Measurements from ENCODE around the gene SOX14.

Gene SOX14

DNA sequence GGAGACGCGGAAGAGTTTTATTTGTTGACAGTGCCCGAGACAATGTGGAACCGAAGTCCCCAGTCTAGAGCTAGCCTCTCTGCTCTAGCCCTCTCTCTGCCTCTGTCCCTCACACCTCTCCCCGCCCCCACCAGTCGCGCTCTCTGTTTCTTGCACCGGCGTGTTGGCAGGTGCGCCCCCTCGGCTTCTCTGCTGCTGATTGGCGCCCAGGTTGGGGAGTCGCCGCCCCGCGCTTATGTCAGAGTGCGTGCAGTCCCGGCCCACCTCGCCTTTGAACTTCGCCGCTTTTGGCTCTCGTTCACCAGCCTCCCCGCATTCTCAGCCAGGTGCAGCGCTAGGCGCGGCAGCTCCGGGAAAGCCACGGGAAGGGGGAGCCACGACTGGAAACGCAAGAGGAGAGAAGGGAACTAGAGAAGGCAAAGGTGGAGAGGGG, at the start of gene SOX14:
TSS of gene SOX14 (plus strand) at position 315 of the 433 bp plus-strand sequence. CDS start 470 bp downstream, outside the sequence.
- no peak for DNase-seq

- DNase-seq, result no peak
These were observed 49.6 kb upstream of the SOX14 start for GRCh38 chr3:137714551-137714950.

DNA sequence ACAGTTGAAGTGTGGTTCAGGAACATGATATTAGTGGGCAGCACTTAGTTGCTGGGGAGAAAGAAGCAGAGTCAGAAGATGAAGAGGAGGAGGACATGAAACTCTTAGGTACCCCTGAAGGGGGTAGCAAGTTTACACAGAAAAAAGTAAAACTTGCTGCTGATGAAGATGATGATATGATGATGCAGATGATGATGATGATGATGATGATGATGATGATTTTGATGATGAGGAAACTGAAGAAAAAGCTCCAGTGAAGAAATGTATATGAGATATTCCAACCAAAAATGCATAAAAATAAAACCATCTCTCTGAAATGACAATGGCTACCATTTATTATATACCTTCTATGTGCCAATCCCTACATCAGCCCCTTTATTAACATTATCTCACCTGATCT, 39.9 kb upstream of the SOX14 start:
- DNase-seq, result no peak

- DNase-seq, result no peak
These were observed 26.9 kb upstream of the SOX14 start for GRCh38 chr3:137737208-137737607.

- no peak for DNase-seq
These were observed 25.4 kb upstream of the SOX14 start for GRCh38 chr3:137738710-137739109.

- DNase-seq, result no peak
These were observed 20.5 kb upstream of the SOX14 start for GRCh38 chr3:137743608-137744007.

DNA sequence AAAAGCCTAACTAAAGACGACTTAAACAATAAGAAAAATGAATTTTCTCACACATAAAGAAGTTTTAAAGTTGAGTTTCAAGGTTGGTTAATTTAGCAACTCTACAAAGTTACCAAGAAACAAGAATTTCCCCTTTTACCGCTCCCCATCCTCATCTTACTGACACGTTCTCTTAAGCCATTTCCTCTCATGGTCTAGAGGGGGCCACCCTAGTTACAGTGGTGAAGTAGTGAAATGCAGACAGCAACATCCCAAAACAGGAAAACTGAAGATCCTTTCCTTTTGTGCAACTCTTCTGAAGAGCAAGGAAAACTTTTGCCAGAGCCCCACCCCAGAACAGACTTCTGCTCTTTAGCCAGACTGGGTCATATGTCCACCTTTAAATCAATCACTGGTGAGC, 17.3 kb upstream of the SOX14 start:
- DNase-seq, result no peak

- DNase-seq, result no peak
These were observed 4.6 kb upstream of the SOX14 start for GRCh38 chr3:137759505-137759904.

DNA sequence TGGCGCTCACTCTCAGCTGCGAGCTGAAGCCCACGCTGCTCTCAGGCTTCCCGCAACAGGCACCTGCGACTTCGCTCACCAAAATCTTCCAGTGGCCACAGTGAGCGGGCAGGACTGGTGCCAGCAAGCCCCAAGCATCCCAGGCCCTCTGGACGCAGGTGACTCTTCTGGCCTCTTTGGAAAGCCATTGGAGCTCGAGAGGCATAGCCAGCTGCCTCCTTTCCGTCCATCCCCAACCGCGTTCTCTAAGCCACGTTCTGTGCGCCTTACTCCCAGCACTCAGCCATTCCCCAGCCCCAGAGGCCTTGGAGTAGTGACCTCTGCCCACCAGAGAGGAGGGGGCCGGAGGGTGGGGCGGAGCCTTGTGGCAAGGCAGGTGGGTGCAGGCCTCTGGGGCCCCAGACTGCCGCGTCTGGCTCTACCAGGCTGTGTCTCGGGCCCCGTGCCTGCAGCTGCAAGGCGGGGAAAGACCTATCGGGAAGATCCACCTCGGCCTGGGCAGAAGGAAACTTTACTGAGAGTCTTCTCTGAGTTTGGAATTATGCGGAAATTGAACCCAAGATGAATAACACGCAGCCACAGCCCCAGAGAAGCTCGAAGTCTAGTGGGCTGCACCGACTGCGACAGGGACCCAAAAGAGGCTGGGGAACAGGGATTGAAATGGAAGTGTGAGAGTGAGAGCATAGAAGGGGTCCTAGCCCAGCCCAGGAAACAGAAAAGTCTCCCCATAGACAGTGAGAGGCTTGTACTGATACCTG, 3.6 kb upstream of the SOX14 start:
- no peak for DNase-seq

DNA sequence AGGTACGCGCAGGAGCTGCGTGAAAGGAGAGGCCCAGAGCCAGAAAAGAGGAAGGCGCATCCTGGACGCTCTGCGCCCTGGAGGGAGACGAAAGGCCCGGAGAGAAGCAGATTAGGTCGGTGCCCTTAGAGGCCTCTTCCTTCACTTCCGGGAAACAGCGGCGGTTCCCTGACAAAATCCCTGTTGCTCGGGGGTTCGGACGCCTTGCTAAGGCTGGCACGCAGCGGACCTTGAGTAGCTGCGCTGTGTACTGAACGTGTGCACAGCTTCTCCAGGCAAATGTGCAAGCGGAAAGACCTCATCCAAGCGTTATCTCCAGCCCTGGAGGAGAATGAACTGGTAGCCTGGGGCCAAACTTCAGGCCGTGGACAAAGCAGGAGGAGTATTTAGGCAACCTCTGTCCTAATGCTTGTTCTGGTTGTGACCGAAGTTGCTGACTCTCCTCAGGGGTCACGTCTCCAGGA, 3.0 kb upstream of the SOX14 start:
- DNase-seq, result no peak

DNA sequence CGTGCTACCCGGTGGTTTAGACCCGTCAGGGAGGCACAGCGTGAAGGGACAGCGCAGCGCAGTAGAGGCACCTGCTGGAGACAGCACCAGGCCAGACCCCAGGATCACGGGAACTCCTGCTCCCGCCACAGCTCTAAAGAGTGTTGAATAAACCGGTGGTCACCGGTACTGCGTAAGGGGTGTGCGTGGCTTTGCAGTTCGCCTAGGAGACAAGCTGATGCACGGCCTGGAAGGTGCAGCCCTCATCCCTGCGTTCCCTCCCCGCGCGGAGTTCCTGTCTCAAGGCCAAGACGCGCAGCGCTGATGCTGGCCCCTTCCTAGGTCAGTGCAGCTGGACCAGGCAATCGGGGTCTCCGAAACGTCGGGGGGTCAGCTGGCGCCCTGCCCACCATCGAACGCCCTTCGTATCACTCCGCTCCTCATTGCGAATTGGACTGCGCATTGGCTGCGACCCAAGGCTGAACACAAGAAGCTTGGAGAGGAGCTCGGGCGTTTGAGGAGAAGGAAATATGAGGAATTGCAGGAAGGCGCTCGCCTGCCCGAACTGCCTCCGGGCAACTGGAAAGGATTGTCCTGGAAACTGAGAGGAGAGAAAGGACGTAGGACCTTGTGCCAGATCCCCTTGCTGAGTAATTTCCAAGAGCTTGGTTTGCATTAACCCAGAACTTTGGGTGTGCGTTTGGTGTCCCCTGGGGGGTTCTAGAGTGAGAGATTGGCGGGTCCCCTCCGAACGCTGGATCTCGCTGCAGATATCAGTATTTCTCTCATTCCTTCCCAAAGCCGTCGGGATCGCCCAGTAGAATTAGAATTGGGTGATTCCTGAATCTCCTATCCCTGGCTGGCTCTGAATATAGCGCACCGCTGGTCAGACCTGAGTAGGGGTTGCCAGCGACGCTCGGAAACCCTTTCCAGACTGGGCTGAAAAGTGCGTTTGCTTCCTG, 2.3 kb upstream of the SOX14 start:
- DNase-seq, result no peak

DNA sequence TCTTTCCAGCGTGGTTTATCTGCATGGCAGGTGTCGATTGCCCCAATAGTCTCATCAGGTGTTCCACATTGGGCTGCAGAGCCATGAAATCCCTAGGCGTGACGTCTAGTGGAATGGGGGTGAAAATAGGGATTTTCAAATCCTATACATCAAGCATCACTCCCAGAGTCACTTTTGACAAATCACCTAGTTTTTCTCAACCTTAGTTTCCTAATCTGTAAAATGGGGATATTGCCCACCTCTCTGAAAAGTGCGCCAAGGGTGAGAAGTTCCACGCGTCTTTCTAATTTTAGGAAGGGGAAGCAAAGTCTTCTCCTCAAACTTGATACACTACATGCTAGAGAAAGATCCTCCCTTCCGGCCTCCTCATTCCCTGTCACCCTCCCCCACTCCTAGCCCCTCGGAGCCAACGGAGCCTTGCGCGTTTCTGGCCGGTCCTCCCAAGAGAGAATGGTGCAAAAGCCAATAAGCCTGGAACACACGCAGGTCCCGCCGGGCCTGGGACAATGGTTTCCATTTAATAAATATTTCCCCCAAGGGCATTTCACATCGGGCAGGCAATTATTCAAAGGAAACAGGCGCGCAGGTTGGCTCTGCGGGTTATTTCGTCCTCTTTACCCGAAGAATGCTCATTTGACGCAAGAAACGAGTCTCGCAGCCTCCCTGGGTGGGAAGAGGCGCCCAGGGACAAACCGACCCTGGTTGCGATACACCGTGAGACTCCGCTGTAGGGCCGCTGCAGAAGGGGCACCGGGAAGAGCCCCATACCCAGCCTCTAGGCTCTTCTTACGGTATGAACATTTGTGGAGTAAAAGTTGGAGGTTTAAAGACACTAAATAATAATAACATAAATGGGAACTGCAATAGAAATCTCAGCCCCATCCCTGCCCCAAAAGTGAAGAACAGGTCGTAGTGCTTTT, 1.2 kb upstream of the SOX14 start:
- no peak for DNase-seq

DNA sequence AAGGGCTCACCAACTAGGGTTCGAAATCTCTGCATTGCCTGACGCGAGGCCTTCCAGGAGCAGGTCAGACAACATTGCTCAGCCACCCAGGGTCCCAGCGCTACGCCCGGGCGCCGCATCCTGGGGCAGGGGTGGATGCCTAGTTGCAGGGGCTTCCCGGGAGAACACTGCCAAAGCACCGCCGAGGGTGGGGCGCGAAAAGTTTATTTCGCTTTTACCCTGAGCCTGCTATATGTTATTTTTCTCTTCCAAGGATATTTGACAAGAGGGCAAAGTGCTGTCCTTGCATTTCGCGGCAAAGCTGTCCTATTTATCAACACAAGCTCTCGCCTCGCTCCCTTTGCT, 549 bp upstream of the SOX14 start:
- no peak for DNase-seq

DNA sequence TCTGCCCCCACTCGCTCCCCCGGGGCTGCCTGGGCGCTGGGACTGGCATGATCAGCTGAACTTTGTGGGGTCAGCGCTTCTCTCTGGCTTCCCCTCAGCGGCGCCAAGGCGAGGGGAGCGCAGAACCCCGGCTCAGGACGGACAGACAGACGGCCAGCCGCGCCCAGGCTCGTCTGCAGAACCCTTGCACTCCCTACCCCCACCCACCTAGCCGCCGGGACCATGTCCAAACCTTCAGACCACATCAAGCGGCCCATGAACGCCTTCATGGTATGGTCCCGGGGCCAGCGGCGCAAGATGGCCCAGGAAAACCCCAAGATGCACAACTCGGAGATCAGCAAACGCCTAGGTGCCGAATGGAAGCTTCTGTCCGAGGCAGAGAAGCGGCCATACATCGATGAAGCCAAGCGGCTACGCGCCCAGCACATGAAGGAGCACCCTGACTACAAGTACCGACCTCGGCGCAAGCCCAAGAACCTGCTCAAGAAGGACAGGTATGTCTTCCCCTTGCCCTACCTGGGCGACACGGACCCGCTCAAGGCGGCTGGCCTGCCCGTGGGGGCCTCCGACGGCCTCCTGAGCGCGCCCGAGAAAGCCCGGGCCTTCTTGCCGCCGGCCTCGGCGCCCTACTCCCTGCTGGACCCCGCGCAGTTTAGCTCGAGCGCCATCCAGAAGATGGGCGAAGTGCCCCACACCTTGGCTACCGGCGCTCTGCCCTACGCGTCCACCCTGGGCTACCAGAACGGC, 621 bp downstream of the SOX14 start:
- DNase-seq, result no peak

GRCh38 chr3:137765310-137766033, 1.4 kb downstream of the SOX14 start:
- no peak for DNase-seq

DNA sequence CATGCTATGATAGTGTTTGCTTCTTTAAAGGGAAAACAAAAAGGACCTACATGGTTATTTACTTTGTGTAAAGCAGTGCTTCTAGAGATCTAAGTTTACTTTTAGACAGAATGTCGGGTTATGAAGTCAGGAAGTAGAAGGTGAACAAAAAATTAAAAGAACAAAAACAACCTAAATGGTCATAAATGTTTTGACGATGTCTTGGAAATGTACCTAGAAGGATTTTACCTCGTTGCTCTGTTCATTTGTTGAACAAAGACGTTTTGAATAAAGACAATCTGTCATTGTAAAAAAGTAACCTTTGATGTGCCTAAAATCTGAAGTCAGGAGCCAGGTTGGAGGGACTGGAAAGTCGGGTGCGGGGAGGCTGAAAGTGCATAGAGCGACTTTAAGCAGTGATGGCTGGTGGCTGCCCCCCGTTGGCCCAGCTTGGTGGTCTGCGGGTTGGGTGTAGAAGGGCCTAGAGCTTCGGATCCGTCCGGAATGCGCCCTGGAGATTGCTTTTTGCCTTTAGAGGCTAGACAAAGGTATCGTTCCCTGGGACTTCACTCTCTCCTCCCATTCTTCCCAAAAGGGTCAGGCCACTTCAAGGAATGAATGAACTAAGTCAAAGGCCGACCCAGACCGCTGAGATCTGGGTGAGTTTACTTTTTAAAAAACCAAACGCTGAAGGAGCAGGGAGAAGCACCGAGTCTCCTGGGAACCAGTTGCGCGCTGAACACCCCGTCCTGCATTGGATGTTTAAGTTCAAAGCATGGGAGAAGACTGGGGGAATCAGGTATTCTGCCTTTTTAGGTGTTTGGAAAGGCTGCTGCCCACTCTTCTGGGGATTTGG, 2.1 kb downstream of the SOX14 start:
- DNase-seq, result no peak

DNA sequence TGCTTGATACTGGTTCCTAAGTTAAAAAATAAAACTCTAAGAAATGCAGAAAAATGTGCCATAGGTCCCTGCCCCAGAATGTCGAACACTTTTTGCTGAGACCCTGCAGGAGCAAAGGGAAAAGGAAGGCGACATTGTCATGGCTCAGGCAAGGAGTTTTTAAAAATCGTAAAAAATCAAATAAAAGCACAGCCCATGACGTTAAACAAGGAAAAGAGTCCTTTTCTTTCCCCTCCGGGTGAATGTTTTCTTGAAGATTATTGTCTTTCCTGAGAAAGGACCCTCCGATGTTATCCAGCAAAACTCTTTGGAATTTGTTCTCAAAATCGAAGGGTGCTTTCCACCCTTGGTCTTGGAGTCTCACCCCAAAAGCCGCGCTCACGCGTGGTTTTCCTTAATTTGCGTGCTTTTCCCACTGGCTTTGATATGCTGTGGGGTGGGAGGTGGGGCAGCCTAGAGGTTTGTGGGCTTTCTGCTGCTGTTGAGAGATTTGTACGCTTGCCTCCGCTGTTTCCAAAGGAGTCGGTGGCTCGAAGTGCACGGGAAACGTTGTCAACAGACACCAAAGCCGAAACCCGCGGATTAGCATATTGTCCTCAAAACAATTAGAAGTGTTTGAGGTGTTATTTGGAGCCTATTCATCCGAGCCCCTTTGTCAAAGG, 2.9 kb downstream of the SOX14 start:
- DNase-seq, result no peak

GRCh38 chr3:137767538-137768360, 3.6 kb downstream of the SOX14 start:
- no peak for DNase-seq

Measured in NCI-H2081 treated with DMSO at 0.1 percent for 48 hours (cell line).